HG03342 (cell line): ENCODE data around the gene HIRA.

Experiments
- ATAC-seq: cut with Tn5 transposase; IDR thresholded peaks from one replicate; pipeline ENCODE4 v1.9.1; 2021; ENCODE audit warnings: mild to moderate bottlenecking, moderate library complexity; ENCODE audit not compliant: unreplicated experiment

Gene HIRA

GRCh38 chr22:19431649-19432132, at the start of gene HIRA:
HIRA (minus strand) TSS chr22:19431733; CDS start chr22:19431476, 257 bp downstream.
- peak; percentile 33 for ATAC-seq

- no peak for ATAC-seq
Observed at GRCh38 chr22:19480789-19481188, 49.3 kb upstream of the HIRA start.

GRCh38 chr22:19480173-19480568, 48.6 kb upstream of the HIRA start:
- no peak for ATAC-seq

GRCh38 chr22:19479355-19480172, 48.0 kb upstream of the HIRA start, which contains the start of gene CDC45:
CDC45 (plus strand) TSS chr22:19479920; CDS start chr22:19479969, 49 bp downstream.
- ATAC-seq: peak; percentile 79

GRCh38 chr22:19478901-19479354, 47.4 kb upstream of the HIRA start, which contains the start of gene UFD1:
UFD1 (minus strand) TSS chr22:19479193; CDS start chr22:19479085, 108 bp downstream.
- peak; percentile 43 for ATAC-seq

GRCh38 chr22:19478045-19478900, 46.7 kb upstream of the HIRA start:
- no peak for ATAC-seq

- ATAC-seq: no peak
Observed at GRCh38 chr22:19477321-19478044, 46.0 kb upstream of the HIRA start.

GRCh38 chr22:19476023-19476422, 44.5 kb upstream of the HIRA start:
- ATAC-seq: no peak

GRCh38 chr22:19473578-19473977, 42.0 kb upstream of the HIRA start:
- no peak for ATAC-seq

GRCh38 chr22:19472233-19472632, 40.7 kb upstream of the HIRA start:
- no peak for ATAC-seq

GRCh38 chr22:19471572-19471971, 40.0 kb upstream of the HIRA start:
- ATAC-seq: no peak

GRCh38 chr22:19470010-19470409, 38.5 kb upstream of the HIRA start:
- ATAC-seq: no peak

- no peak for ATAC-seq
Observed at GRCh38 chr22:19469421-19469820, 37.9 kb upstream of the HIRA start.

GRCh38 chr22:19467912-19468311, 36.4 kb upstream of the HIRA start:
- ATAC-seq: no peak

GRCh38 chr22:19466848-19467752, 35.6 kb upstream of the HIRA start:
- ATAC-seq: no peak

- no peak for ATAC-seq
Observed at GRCh38 chr22:19466126-19466716, 34.7 kb upstream of the HIRA start.

- no peak for ATAC-seq
Observed at GRCh38 chr22:19464975-19465374, 33.4 kb upstream of the HIRA start.

- ATAC-seq: no peak
Observed at GRCh38 chr22:19464546-19464945, 33.0 kb upstream of the HIRA start.
